Measurements from ENCODE around the gene CTSH. TPM values are rescaled to one million over a fixed set of nuclear protein-coding genes. Genes with fewer than 3 reads are reported as not detected.

The CTSH gene
- total RNA-seq: 288 TPM

GRCh38 chr15:78944669-78945407 lies at the start of gene CTSH:
Gene CTSH (minus strand): TSS chr15:78945046. CDS start chr15:78944981, 65 bp downstream.

GRCh38 chr15:78872155-78872971 lies 72.5 kb downstream of the CTSH start, which contains the start of gene MORF4L1:
Gene MORF4L1 (plus strand): TSS chr15:78872890. CDS start chr15:78873018, 128 bp downstream.

Small RNA genes lying within 50 kb of the gene (small RNA-seq; reads per million reads assigned to genes)
- not detected for gene RNU6-415P (ENCODE audit: low replicate concordance)

Other genes with a start within 250 kb of the CTSH start
- gene ADAMTS7, start 133.6 kb downstream of the CTSH start, total RNA-seq: 37.3 TPM
- gene MORF4L1, start 72.2 kb downstream of the CTSH start, total RNA-seq: 265 TPM
- gene RASGRF1, start 145.7 kb upstream of the CTSH start, total RNA-seq: 0.35 TPM